Omental fat pad (tissue), 4 donors: ENCODE results near the gene FAM227B. TPM values are rescaled to one million over a fixed set of nuclear protein-coding genes. Genes with fewer than 3 reads are reported as not detected.
"Not testable (repeated sequence)": the region's sequence is repeated elsewhere in the genome, so short reads cannot be mapped to it uniquely, and the experiment has no call there.

ENCODE experiments used
- ATAC-seq: fragments of 150-250 bp; one replicate; pipeline ENCODE4 v1.9.1; 2016; ENCODE audit warnings: mild to moderate bottlenecking, moderate library complexity; ENCODE audit not compliant: low FRiP score
- DNase-seq: peaks from one replicate; pipeline ENCODE4 v3.0.0-alpha.2; 2019; ENCODE audit warnings: low spot score
- CTCF ChIP-seq, 3 donors: fragments of 450-650 bp; IDR thresholded peaks; one replicate each; pipeline ENCODE4 v1.5.1; 2016 to 2017; ENCODE audit warnings: antibody characterized with exemption in 3 of 3, mild to moderate bottlenecking in 3 of 3, moderate library complexity in 2 of 3
- total RNA-seq, 4 donors: library from RNA; depleted of rRNA; stranded (reverse); fragments of >200 nt; gene quantifications; one replicate each; pipeline ENCODE4 v1.1.0, GENCODE V29; 2016

The FAM227B gene
- total RNA-seq, 4 donors from 2014 or later: 0.75 to 3.7 TPM; not detected in 2

- no peak for TF ChIP-seq CTCF (IDR thresholded peaks at IDR 0.05)
Measured at GRCh38 chr15:49472338-49472737, 148.3 kb downstream of the FAM227B start.

GRCh38 chr15:49471733-49472132, 148.9 kb downstream of the FAM227B start:
- ATAC-seq: no peak
- no peak for DNase-seq
- no peak for TF ChIP-seq CTCF (IDR thresholded peaks at IDR 0.05)

More at GRCh38 chr15:49472338-49472737, 148.3 kb downstream of the FAM227B start:
- ATAC-seq (no peak), DNase-seq (no peak)

GRCh38 chr15:49471248-49471647, 149.4 kb downstream of the FAM227B start:
- ATAC-seq: not testable (repeated sequence)
- peak; percentile 23 for DNase-seq

- no peak for TF ChIP-seq CTCF (IDR thresholded peaks at IDR 0.05)
- no peak for ATAC-seq
- no peak for DNase-seq
Measured at GRCh38 chr15:49468481-49468839, 152.2 kb downstream of the FAM227B start.

GRCh38 chr15:49467746-49468480, 152.7 kb downstream of the FAM227B start:
- ATAC-seq: no peak
- no peak for DNase-seq
- no peak for TF ChIP-seq CTCF (IDR thresholded peaks at IDR 0.05)

- ATAC-seq: no peak
- no peak for DNase-seq
- no peak for TF ChIP-seq CTCF (IDR thresholded peaks at IDR 0.05)
Measured at GRCh38 chr15:49466119-49466518, 154.5 kb downstream of the FAM227B start.

GRCh38 chr15:49464522-49464921, 156.1 kb downstream of the FAM227B start:
- ATAC-seq (no peak), DNase-seq (no peak)
- TF ChIP-seq CTCF (IDR thresholded peaks at IDR 0.05): no peak
